GM18861 (cell line): ENCODE results near the gene SLC38A2.
A peak's percentile ranks its signal among the peaks of the same experiment; 100 is the strongest.

ENCODE experiments used
- ATAC-seq: cut with Tn5 transposase; IDR thresholded peaks from one replicate; pipeline ENCODE4 v1.9.1; 2021; ENCODE audit not compliant: unreplicated experiment

SLC38A2 gene

DNA sequence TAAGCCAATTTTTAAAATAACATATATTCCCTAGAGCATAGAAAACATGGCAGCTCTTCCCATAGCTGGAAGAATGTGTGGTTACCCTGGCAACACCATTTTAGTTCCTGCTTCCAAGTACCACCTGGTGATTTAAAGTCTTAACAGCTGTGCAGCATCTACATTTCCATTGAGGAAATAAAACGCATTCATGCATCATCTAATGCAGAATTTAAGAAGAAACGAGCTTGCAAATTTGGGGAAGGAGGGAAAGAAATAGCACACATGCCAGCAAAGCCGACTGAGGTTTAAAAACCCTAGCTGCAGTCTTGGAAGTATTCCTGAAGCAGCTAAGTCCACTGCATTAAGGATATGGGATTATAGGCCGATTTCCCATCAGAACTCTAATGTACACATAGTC is 22.8 kb upstream of the SLC38A2 start:
- no peak for ATAC-seq

DNA sequence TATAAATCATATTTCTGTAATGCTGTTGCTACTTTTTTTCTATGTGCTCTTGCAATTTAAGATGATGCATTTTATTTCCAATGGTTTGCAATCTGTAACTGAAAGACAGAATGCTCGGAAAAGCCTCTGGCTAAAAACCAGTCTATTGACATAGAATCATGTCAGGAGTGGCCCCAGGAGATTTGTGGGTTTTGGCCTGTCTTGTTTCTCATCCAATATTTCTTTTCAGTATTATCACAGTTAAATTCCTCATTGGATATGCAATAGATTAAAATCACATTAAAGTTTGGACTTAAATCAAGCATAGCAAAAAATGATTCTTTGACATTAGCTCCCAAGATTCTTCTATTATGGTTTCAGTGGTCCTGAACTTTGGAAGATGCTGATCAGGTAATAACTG is 19.1 kb upstream of the SLC38A2 start:
- ATAC-seq = no peak

DNA sequence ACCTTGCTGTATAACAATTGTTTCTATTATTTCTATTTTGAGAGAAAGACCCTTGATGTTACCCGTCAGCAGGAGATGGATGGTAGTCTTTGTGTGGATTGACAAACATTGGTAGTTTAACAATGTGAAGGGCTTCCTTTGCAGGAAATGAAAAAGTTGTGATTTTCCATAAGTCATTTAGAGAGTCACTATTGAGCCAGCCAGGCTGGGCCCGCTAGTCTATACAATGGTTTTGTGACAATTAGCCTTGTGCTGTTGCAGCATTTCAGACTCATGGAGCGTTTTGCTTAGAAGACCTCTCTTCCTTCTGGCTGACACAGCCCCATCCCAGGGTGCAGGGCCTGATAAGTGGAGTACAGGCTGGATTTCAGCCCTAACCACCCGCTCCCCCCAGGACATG is 18.3 kb upstream of the SLC38A2 start:
- no peak for ATAC-seq

DNA sequence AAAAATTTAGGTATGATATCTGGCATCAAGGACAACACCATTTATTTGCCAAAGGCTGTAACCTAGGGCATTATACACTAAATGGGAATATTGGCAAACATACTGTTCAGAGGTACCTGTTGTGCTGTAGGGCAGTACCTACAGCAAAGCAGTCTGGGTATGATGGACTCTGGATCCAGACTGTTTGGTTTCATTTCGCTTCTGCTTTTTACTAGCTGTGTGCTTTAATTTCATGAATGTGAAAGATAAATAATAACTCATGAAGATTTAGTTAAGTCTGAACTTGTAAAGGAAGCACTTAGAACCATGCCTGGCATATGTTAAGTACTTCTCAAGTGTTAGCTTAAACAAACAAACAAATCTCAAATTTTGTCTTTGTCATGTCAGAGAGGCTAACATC is 17.7 kb upstream of the SLC38A2 start:
- no peak for ATAC-seq

DNA sequence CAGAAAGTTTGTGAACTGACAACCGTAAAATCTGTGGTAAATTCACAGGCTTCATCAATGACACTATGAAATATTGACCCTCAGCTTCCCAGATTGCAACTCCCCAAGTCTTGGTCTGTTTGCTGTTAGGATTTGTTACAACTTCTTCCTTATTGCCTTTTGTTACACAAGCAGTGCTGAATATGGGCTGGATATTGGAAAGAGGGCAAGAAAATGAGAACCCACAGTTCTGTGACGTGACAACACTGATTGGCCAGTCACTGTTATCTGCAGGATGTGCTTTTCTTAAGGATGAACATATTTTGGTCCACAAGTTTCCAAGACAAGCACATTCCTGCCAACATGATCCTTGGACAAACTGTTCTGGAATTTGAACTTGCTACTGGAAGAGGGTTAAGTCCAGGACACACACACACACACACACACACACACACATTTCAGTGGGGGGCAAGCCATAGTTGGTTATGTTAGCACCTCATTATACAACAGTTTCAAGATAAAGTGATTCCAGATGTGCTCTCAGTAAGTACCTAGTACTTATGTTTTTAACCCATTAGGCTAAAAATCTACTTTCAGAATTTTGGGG is 16.6 kb upstream of the SLC38A2 start:
- ATAC-seq = no peak

DNA sequence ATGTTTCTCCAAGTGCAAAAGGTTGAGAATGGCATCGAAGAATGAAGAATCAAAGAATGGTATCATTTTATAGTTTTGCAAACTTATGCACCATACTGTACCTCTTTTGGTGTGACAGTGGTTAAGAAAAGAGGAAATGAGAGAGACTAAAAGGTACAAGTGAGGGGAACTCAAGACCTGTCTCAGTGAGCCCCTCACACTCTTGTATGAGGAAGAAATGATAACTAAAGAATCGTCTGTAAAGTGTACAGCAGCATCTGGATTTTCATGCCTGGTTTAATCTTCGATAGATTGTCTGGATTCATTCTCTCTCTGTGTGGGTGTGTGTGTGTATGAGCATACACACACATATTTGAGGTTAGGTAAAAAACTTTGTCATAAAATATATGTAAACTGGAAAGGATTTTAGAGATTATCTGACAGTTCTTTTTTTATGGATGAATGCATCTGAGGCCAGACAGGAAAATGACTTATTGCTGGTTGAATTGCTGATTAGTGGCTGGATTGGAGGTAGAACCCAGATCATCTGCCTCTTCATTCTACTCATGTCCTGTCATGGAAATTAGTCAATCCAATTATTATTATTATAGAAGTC is 16.0 kb upstream of the SLC38A2 start:
- peak; percentile 67 for ATAC-seq

DNA sequence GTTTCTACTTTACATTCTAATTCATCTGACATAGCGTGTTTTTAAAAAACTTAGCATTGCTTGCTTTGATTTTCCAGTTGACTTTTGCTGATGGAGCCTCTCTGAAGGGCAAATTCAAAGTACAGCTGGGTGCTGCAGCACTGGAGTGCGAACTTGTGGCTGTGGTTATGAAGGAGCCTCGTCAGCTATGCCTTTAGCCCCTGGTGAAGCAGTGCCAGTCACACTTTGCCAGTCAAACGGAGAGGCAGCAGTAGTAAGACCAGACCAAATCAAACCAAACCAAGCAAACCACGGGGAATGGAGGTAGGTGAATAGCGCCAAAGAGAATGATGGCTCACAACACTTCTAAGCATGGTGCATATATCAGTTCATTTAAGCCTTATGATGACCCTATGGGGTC is 15.1 kb upstream of the SLC38A2 start:
- no peak for ATAC-seq

DNA sequence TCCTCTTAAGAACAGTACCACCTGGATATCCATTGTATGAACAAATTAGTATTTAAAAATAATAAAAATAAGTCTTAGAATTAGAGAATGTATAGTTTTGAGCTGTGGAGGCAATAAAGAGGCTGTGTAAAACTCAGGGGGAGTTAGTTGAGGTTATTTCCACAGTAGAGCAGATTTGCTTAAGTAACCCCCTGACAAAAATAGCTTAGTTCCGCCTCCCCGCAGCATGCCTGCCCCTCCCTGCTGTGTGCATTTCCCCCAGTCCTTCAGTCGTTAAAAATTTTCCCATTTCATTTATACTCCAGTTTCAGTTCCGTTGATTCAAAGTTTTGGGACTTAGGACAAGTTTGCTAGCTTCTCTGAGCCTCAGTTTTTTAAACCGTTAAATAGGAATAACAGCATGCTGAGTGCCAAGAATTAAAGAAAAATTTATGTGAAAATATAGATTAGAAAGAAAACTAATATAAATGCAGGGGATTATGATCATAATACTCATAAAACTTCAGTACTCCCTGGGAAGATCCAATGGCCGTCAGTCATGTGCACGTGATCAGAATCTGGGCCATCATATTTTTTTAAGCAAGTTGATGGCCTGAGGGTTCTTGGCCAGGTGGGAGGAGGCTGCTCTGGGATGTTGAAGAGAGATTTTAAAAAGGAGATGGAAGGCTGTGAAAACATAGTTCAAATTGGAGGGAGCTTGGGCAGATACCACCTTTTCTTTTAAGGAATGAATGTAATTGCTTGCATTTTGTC is 14.5 kb upstream of the SLC38A2 start:
- ATAC-seq = no peak

DNA sequence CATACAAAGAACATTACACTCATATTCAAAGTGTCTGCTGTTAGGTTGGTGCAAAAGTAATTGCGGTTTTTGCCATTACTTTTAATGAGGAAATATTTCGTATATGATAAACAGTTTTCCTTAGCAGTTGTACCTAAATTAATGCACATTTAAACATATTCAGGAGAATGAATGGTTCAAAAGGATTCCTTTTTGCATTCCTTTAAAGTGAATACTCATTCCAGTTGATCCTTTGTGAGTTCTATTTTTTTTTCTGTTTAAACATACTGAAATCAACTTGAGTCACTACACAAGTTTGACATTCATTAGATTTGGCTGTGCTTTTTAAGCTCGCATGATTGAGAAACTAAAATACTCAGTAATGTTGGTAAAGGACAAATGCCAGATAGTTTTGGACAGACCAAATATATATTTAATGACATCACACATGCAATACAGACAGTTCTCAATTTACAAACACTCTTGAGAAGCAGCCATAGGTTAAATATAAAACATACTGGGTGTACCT is 13.8 kb upstream of the SLC38A2 start:
- no peak for ATAC-seq

DNA sequence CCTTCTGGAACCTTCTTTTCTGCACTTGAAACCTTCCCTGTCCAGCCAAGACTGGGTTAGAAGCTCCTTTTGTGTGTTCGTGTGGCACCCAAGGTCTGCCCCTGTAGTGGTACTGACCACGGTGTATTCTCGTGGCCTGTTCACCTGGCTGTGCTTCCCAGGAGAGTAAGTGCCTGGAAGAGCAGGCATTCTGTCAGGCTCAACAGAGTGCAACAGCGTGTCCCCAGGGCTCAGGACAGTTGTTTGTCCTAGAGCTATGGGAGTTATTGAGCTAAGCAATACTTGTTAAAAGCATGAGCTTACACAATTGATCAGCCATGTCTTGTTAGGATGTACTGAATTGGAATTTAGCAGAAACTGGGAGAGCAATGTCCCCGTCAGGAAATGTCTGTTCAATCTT is 12.9 kb upstream of the SLC38A2 start:
- ATAC-seq = no peak

DNA sequence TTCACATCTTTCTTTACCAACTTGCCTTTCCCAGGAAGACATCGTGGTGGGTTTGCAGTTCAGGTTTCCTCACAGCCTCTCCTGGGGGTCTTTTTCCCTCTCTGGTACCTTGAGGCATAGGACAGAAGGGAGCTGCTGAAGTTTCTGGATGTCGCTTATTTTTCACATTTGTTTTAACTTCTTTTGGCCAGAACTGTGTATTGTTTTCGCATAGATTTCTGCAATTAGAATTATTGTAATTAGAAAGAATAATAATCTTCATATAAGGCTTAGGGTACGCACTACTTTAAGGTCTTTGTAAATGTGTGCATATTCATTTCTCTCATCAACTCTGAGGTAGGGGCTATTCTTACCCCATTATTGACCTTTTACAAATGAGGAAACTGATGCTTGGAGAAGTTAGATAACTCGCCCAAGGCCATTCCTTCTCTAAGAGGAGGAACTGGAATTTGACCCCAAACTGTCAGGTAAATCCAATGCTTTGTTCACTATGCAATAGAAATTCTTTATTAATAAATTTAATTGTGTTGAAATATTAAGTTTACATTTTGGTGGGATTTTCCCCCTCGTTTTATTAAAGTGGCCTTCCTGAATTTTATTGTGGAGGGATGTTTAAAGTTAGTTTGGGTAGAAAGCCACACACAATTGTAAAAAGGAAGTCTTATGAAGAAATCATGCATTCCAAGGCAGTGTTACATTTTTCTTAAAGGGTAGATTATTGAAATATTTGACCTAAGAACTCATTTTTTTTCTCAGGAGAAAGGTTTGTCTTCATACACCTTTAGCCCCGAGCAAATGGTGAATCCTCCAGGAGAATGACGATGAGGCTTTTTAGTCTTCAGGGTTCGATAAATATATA is 12.1 kb upstream of the SLC38A2 start:
- ATAC-seq = no peak

DNA sequence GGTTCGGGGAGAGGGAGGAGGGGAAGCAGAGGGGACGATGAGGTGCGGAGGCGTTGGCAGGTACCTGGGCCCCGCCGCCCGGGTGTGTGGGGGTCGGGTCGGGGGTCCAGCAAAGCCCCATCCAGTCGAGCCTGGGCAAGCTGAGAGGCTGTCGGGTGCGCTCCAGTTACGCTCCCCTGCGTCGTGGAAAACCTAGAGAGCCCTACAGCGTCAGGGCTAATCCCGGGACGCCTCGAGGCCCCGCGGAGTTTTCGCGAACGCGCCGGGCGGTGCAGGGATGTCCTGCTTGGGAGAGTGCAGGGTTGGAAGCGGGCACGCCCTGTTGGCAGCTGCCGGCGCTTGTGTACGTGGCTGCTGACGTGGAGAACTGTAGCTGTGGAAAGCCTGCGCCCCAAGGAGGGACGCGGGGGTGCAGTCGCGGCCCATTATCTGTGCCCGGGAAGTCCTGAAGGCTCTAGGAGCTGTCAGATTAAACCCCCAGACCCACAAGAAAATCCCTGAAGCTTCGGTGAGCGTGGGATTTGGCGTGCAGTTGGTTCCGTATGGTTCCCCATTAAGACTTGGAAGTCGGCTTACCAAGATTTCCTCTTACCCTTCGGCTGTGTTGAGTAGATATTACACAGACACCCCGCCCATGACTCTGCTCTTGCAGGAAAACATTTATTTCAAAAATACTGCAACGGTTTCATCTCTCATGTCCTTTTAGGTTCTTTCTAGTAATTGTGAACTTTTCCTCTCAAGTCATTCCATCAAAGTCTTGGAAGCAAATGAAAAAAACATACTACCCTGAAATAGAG is 11.3 kb upstream of the SLC38A2 start:
- peak; percentile 29 for ATAC-seq

DNA sequence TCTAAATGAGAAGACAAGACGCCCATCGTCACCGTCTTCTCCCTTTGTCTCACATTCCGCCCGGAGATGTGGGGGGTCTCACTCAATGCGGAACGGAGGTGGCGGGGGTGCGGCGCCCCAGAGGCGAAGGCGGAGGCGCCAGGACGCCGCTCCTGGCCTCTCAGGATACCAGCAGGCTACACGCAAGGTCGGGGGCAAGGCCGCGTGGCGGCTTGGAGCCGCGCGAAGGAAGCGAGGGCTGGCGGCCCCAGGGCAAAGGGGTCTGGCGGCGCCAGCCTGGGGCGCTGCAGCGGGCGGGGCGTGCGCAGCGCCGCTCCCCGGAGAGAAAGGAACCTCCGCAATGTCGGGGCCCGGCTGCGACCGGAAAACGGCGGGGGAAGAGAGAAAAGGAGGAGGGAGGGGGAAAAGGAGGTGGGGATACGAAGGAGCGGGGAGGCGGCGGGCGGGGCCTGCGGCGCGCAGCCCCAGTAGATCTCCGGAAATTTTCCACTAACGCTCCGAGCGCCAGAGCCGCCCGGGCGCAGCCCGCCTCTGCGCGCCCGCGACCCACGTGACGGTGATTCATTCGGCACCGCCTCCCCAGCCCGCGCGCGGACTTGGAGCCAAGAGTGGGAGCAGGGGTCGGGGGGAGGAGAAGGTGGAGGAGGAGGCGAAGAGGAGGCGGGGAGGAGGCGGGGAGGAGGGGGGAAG is 10.5 kb upstream of the SLC38A2 start:
- ATAC-seq = peak; percentile 52

DNA sequence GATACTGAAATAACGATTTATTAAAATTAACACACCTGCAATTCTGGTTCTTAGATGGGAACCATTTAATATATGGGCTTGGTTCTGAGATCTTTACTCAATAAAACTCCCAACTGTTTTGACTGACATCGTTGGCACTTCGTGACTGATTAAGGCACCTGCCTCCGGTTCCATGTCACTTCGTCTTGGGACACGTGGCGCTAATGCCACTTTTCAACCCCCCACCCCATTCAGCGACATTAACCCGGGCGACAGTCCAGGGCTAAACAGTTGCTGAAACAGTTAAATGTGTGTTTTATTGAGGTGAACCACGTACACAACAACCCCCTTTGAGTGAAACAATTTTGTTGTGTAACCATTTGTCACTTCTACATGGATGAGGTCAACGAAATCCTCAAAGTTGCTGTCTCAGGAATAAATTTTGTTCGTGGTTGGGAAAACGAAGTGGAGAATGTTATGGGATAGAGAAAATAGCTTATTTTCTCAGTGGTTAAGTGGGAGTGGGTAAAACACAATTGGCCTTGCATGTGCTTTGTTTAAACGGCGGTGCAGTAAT is 9.9 kb upstream of the SLC38A2 start:
- ATAC-seq = no peak

DNA sequence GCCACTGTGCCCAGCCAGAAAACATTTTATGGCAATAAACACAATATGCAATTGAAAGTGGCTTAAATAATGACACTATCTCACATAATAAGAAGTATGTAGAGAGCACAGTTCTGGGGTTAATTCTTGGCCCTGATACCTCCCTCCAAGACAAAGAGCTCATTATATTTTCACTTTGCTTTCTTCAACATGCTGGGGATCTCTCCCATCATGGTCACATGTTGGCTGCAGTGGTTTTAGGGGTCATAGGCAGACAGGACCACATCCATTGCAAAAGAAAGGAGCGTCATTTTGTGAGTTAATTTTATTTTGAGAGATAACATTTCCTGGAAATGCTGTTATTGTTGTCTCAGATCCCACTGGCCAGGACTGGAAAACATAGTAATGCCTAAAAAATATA is 8.3 kb upstream of the SLC38A2 start:
- no peak for ATAC-seq

DNA sequence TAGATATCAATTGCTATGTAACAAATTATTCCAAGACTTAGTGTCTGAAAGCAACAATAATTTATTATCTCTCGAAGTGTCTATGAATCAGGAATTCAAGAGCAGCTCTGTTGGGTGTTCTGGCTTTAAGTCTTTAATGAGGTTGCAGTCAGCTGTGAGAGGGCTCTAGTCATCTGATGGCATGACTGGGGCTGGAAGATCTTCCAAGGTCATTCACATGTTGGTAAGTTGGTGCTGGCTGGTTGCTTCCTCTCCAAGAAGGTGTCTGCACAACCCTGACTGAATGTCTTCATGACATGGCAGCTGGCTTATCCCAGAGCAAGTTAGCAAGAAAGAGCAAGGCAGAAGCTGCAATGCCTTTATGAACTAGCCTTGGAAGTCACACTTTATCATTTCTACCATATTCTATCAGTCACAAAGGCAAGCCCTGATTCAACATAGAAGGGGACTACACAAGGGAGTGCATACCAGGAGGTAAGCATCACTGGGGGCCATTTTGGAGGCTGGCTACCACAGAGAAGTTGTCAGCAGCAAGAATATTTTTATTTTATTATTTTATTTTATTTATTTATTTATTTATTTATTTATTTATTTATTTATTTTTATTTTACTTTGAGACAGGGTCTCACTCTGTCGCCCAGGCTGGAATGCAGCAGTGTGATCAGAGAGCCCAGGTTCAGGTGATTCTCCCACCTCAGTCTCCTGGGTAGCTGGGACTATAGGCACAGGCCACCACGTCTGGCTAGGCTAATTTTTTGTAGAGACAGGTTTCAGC is 7.6 kb upstream of the SLC38A2 start:
- no peak for ATAC-seq

DNA sequence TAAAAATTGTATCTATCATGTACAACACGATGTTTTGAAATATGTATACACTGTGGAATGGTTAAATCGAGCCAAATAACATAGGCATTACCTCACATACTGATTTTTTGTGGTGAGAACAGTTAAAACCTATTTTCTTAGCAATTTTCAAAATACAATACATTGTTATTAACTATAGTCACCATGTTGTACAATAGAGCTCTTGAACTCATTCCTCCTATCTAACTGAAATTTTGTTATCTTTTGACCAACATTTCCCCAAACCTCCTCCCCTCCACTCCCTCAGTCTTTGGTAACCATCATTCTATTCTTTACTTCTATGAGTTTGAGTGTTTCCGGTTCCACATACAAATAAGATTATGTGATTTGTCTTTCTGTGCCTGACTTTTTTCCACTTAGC is 6.8 kb upstream of the SLC38A2 start:
- no peak for ATAC-seq

DNA sequence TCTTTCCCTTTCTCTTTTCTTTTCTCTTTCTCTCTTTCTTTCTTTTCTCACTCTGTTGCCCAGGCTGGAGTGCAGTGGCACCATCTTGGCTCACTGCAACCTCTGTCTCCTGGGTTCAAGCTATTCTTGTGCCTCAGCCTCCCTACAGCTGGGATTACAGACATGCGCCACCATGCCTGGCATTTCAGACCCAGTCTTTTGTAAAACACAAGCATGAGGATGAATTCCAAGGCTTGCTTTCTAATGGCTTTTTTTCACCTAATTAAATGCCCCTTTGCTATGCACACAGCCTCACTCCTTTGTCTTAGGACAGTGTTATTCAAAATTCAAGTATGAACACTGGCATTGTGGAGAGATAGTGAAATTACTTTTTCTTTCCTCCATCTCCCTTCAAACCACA is 6.0 kb upstream of the SLC38A2 start:
- no peak for ATAC-seq

DNA sequence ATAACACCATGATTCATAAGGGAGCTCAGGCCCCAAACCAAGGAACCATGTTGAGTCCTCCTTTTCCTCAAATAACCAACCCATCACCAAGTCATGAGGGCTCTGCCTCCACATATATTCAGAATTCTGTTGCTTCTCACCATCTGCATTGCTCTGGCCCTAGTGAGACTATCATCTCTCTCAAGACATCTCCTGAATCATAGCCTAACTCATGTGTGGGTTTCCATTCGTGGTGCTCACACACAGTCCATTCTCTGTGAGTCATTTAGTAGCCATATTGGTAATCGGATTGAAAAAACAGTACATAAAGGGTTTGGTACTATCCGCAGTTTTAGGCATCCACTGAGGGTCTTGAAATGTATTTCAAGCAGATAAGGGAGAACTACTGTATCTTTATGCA is 5.1 kb upstream of the SLC38A2 start:
- ATAC-seq = no peak
